Mesenchymal stem cell (in vitro differentiated cells and primary cell): ENCODE measurements around the gene PARD3.

Experiments used
- DNase-seq: peaks from one replicate; pipeline ENCODE4 v3.0.0-alpha.2; 2013
- H2AFZ ChIP-seq: one replicate; pipeline ENCODE4 v1.6.1; 2013; ENCODE audit warnings: low read depth, mild to moderate bottlenecking, control low read depth, inconsistent platforms, low read length, moderate library complexity
- H2AK5ac ChIP-seq: 2 replicates; pipeline ENCODE4 v1.6.1; 2013; ENCODE audit warnings: low read length, moderate library complexity, mild to moderate bottlenecking, inconsistent platforms; ENCODE audit not compliant: severe bottlenecking
- H2BK120ac ChIP-seq: one replicate; pipeline ENCODE4 v1.6.1; 2013; ENCODE audit warnings: low read depth, mild to moderate bottlenecking, inconsistent platforms, low read length, moderate library complexity
- H2BK12ac ChIP-seq, 2 experiments: one replicate each; pipeline ENCODE4 v1.6.1; 2013; ENCODE audit warnings: inconsistent platforms in 2 of 2, low read length in 2 of 2, mild to moderate bottlenecking in 2 of 2, moderate library complexity in 2 of 2, control low read depth in 1 of 2
- H2BK15ac ChIP-seq: one replicate; pipeline ENCODE4 v1.6.1; 2013; ENCODE audit warnings: mild to moderate bottlenecking, low read depth, inconsistent platforms; ENCODE audit not compliant: poor library complexity, severe bottlenecking
- H2BK5ac ChIP-seq: 2 replicates; pipeline ENCODE4 v1.6.1; 2013; ENCODE audit warnings: low read depth, mild to moderate bottlenecking, low read length, control low read depth, inconsistent platforms; ENCODE audit not compliant: poor library complexity, severe bottlenecking
- H3K14ac ChIP-seq, 2 experiments: one replicate each; pipeline ENCODE4 v1.6.1; 2013; ENCODE audit warnings: inconsistent platforms in 2 of 2, low read length in 2 of 2, control low read depth in 1 of 2, mild to moderate bottlenecking in 1 of 2, moderate library complexity in 1 of 2
- H3K18ac ChIP-seq, 2 experiments: one replicate each; pipeline ENCODE4 v1.6.1; 2013; ENCODE audit warnings: inconsistent platforms in 2 of 2, low read length in 2 of 2, control low read depth in 1 of 2, low read depth in 1 of 2, mild to moderate bottlenecking in 1 of 2
- H3K23ac ChIP-seq, 2 experiments: one replicate each; pipeline ENCODE4 v1.6.1; 2013; ENCODE audit warnings: inconsistent platforms in 2 of 2, low read length in 2 of 2, mild to moderate bottlenecking in 2 of 2, moderate library complexity in 2 of 2, control low read depth in 1 of 2
- H3K27ac ChIP-seq: 2 replicates; pipeline ENCODE4 v1.5.1; 2013; ENCODE audit warnings: mild to moderate bottlenecking, moderate library complexity, low read length, control low read depth, inconsistent platforms; ENCODE audit not compliant: poor library complexity, severe bottlenecking
- H3K27me3 ChIP-seq, 2 experiments: 2 replicates each; pipeline versions ENCODE4 v1.6.1 to v1.7.0; 2013; ENCODE audit warnings: low read length in 2 of 2, mild to moderate bottlenecking in 2 of 2, moderate library complexity in 2 of 2, control low read depth in 1 of 2, inconsistent platforms in 1 of 2; ENCODE audit not compliant: control insufficient read depth in 1 of 2, insufficient read depth in 1 of 2
- H3K36me3 ChIP-seq, 2 experiments: 2 replicates each; pipeline versions ENCODE4 v1.6.1 to v1.7.0; 2013; ENCODE audit warnings: low read length in 2 of 2, control low read depth in 1 of 2, inconsistent platforms in 1 of 2, low read depth in 1 of 2, mild to moderate bottlenecking in 1 of 2; ENCODE audit not compliant: insufficient read depth in 2 of 2, control insufficient read depth in 1 of 2
- H3K4ac ChIP-seq, 2 experiments: one replicate each; pipeline ENCODE4 v1.6.1; 2013; ENCODE audit warnings: inconsistent platforms in 2 of 2, low read length in 2 of 2, mild to moderate bottlenecking in 2 of 2, moderate library complexity in 2 of 2, control low read depth in 1 of 2, low read depth in 1 of 2
- H3K4me1 ChIP-seq: 2 replicates; pipeline ENCODE4 v1.6.1; 2013; ENCODE audit warnings: low read depth, low read length, control low read depth; ENCODE audit not compliant: control insufficient read depth, insufficient read depth
- H3K4me2 ChIP-seq: 2 replicates; pipeline ENCODE4 v1.6.1; 2013; ENCODE audit warnings: low read length, mild to moderate bottlenecking, inconsistent platforms; ENCODE audit not compliant: poor library complexity, severe bottlenecking
- H3K4me3 ChIP-seq, 2 experiments: 2 replicates each; pipeline versions ENCODE4 v1.5.1 to v1.7.0; 2013; ENCODE audit warnings: low read length in 2 of 2, mild to moderate bottlenecking in 2 of 2, control low read depth in 1 of 2, low read depth in 1 of 2; ENCODE audit not compliant: insufficient read depth in 1 of 2
- H3K79me1 ChIP-seq: replicated peaks from 2 replicates; pipeline ENCODE4 v1.6.1; 2013; ENCODE audit warnings: mild to moderate bottlenecking, control low read depth, low read length, inconsistent platforms; ENCODE audit not compliant: poor library complexity, severe bottlenecking
- H3K9ac ChIP-seq: 2 replicates; pipeline ENCODE4 v1.7.0; 2013; ENCODE audit warnings: mild to moderate bottlenecking, low read length, moderate library complexity
- H3K9me3 ChIP-seq: 2 replicates; pipeline ENCODE4 v1.7.0; 2013; ENCODE audit warnings: mild to moderate bottlenecking, low read length; ENCODE audit not compliant: control insufficient read depth
- H4K8ac ChIP-seq: one replicate; pipeline ENCODE4 v1.6.1; 2013; ENCODE audit warnings: inconsistent platforms, mild to moderate bottlenecking, low read length, moderate library complexity
- H4K91ac ChIP-seq: one replicate; pipeline ENCODE4 v1.6.1; 2013; ENCODE audit warnings: mild to moderate bottlenecking, low read length, inconsistent platforms
- WGBS: methylation state at CpG from one replicate; pipeline ENCODE4 v1.1.7; 2013; ENCODE audit warnings: mixed read lengths; 5-methylcytosine and 5-hydroxymethylcytosine counted together

PARD3 gene

GRCh38 chr10:34590793-34591192, 224.3 kb downstream of the PARD3 start:
- no peak overlapping the region for H3K4me2 ChIP-seq
- no peak overlapping the region for H2BK5ac ChIP-seq
- H3K4me1 ChIP-seq: peaks cover 6% of the 10 kb centered on the region
- no peak overlapping the region for H3K14ac ChIP-seq
- no peak overlapping the region for H2AFZ ChIP-seq
- no peak overlapping the region for H3K18ac ChIP-seq
- H3K79me1 ChIP-seq: peaks cover 11% of the 10 kb centered on the region
- no peak for DNase-seq
- no peak overlapping the region for H2BK12ac ChIP-seq
- no peaks in the 10 kb centered on the region for H3K9me3 ChIP-seq
- no peaks in the 10 kb centered on the region for H3K27me3 ChIP-seq
- no peak overlapping the region for H3K23ac ChIP-seq
- no peak overlapping the region for H3K4me3 ChIP-seq
- no peak overlapping the region for H2BK15ac ChIP-seq
- H3K36me3 ChIP-seq: no peaks in the 10 kb centered on the region
- no peak overlapping the region for H2BK120ac ChIP-seq
- no peak overlapping the region for H3K27ac ChIP-seq
- H4K91ac ChIP-seq: no peak overlapping the region
- H3K9ac ChIP-seq: no peak overlapping the region
- H2AK5ac ChIP-seq: no peak overlapping the region
- 90% methylated on average over 5 of the region's 5 CpGs for whole genome bisulfite sequencing
- H3K4ac ChIP-seq: no peak overlapping the region
- no peak overlapping the region for H4K8ac ChIP-seq

GRCh38 chr10:34589275-34589674, 225.8 kb downstream of the PARD3 start:
- Histone ChIP-seq H3K23ac (no peak overlapping the region), H3K9me3 (no peaks in the 10 kb centered on the region)
- 100% methylated on average over 2 of the region's 3 CpGs for WGBS

GRCh38 chr10:34587680-34588019, 227.4 kb downstream of the PARD3 start:
- Histone ChIP-seq H2AK5ac (no peak overlapping the region), H4K91ac (no peak overlapping the region), H3K27ac (no peak overlapping the region), H3K14ac (no peak overlapping the region), H3K4me3 (no peak overlapping the region), H4K8ac (no peak overlapping the region), H3K79me1 (peaks cover 10% of the 10 kb centered on the region), H3K18ac (no peak overlapping the region), H3K4ac (no peak overlapping the region), H3K4me1 (peaks cover 7% of the 10 kb centered on the region), H3K4me2 (no peak overlapping the region), H3K9me3 (no peaks in the 10 kb centered on the region), H3K27me3 (no peaks in the 10 kb centered on the region), H2BK120ac (no peak overlapping the region), H3K9ac (no peak overlapping the region), H2BK5ac (no peak overlapping the region), H3K23ac (no peak overlapping the region), H2BK12ac (no peak overlapping the region), H2AFZ (no peak overlapping the region), H2BK15ac (no peak overlapping the region), H3K36me3 (no peaks in the 10 kb centered on the region)
- 97% methylated on average over 5 of the region's 6 CpGs for WGBS
- DNase-seq: no peak

More at GRCh38 chr10:34589275-34589674, 225.8 kb downstream of the PARD3 start:
- H4K8ac ChIP-seq: no peak overlapping the region
- no peak overlapping the region for H4K91ac ChIP-seq
- H2BK15ac ChIP-seq: no peak overlapping the region
- H3K4ac ChIP-seq: no peak overlapping the region
- no peak overlapping the region for H3K4me3 ChIP-seq
- no peak overlapping the region for H3K27ac ChIP-seq
- no peak overlapping the region for H3K18ac ChIP-seq
- no peak overlapping the region for H2AFZ ChIP-seq
- H3K4me1 ChIP-seq: peaks cover 6% of the 10 kb centered on the region
- no peaks in the 10 kb centered on the region for H3K27me3 ChIP-seq
- H3K14ac ChIP-seq: no peak overlapping the region
- no peak overlapping the region for H2AK5ac ChIP-seq
- no peaks in the 10 kb centered on the region for H3K36me3 ChIP-seq
- peaks cover 10% of the 10 kb centered on the region for H3K79me1 ChIP-seq
- no peak overlapping the region for H3K9ac ChIP-seq
- H2BK120ac ChIP-seq: no peak overlapping the region
- H3K4me2 ChIP-seq: no peak overlapping the region
- no peak for DNase-seq
- no peak overlapping the region for H2BK5ac ChIP-seq
- H2BK12ac ChIP-seq: no peak overlapping the region

GRCh38 chr10:34587002-34587679, 228.0 kb downstream of the PARD3 start:
- no peak overlapping the region for H2BK12ac ChIP-seq
- peaks cover 10% of the 10 kb centered on the region for H3K79me1 ChIP-seq
- no peaks in the 10 kb centered on the region for H3K27me3 ChIP-seq
- H2BK120ac ChIP-seq: no peak overlapping the region
- no peak for DNase-seq
- H2AK5ac ChIP-seq: no peak overlapping the region
- H3K4ac ChIP-seq: no peak overlapping the region
- H3K27ac ChIP-seq: no peak overlapping the region
- H3K23ac ChIP-seq: no peak overlapping the region
- no peak overlapping the region for H3K18ac ChIP-seq
- no peak overlapping the region for H3K4me3 ChIP-seq
- no peak overlapping the region for H3K9ac ChIP-seq
- no peak overlapping the region for H2BK5ac ChIP-seq
- H2AFZ ChIP-seq: no peak overlapping the region
- no peaks in the 10 kb centered on the region for H3K9me3 ChIP-seq
- H2BK15ac ChIP-seq: no peak overlapping the region
- H3K4me2 ChIP-seq: no peak overlapping the region
- WGBS: 93% methylated on average over 3 of the region's 4 CpGs
- no peaks in the 10 kb centered on the region for H3K36me3 ChIP-seq
- H3K4me1 ChIP-seq: peaks cover 9% of the 10 kb centered on the region
- no peak overlapping the region for H3K14ac ChIP-seq
- H4K8ac ChIP-seq: no peak overlapping the region
- H4K91ac ChIP-seq: no peak overlapping the region
